ENCODE measurements around the gene RANBP10. TPM values are rescaled to one million over a fixed set of nuclear protein-coding genes. Genes with fewer than 3 reads are reported as not detected.

RANBP10 gene
- total RNA-seq, 3 donors from 2014 or later (not counting 1 experiment from before 2014, with no cell fraction given), result 20.9 to 25.8 (median 24.5) TPM

DNA sequence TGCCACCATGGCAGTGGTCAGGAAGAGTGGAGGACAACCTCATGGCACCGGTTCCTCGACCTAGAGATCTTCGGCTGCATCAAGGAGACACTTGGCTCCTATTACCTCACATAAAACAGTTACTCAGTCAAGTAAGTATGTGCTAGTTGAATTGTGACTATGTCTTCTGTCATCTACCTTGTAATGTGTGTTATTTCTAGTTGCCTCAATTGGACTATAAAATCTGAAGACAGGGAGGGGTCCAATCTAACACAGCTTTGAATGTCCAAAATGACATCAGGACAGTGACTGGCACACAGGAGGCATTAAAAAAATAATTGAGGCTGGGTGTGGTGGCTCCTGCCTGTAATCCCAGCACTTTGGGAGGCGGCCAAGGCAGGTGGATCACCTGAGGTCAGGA lies 122.6 kb downstream of the RANBP10 start:
- H3K4me1 Mint-ChIP-seq, result no peaks in the 10 kb centered on the region
- no peak for ATAC-seq
- H3K27me3 Mint-ChIP-seq (ENCODE audit: low read depth in 2 of 2), result no peaks in the 10 kb centered on the region
- Histone ChIP-seq H3K4me3 (ENCODE audit: low read length) (no peak overlapping the region), H3K36me3 (ENCODE audit: control insufficient read depth, insufficient read depth, low read length) (peaks cover 19% of the 10 kb centered on the region), H3K9me3 (ENCODE audit: control insufficient read depth, insufficient read depth, low read length) (no peaks in the 10 kb centered on the region), H3K27me3 (ENCODE audit: control insufficient read depth, insufficient read depth, low read length) (no peaks in the 10 kb centered on the region), H3K4me1 (ENCODE audit: control insufficient read depth, insufficient read depth, low read length) (peaks cover 3% of the 10 kb centered on the region), H3K27ac (ENCODE audit: low read length) (no peak overlapping the region)
- no peak overlapping the region for H3K27ac Mint-ChIP-seq
- intact Hi-C loops (cut with micrococcal nuclease), result no loop called here
- DNase-seq, result no peak
- TF ChIP-seq CTCF (IDR thresholded peaks at IDR 0.05), result no peak
- H3K36me3 Mint-ChIP-seq, result peaks cover 6% of the 10 kb centered on the region
- WGBS (ENCODE audit: insufficient coverage), result 100% methylated on average over 1 of the region's 4 CpGs
- H3K9me3 Mint-ChIP-seq, result no peaks in the 10 kb centered on the region
- H3K4me3 Mint-ChIP-seq, result no peak overlapping the region

GRCh38 chr16:67679935-67680897 lies 126.1 kb downstream of the RANBP10 start:
- DNase-seq (no peak), ATAC-seq (no peak)
- H3K27me3 Mint-ChIP-seq (ENCODE audit: low read depth in 2 of 2), result no peaks in the 10 kb centered on the region
- H3K4me3 ChIP-seq (ENCODE audit: low read length), result no peak overlapping the region
- no peaks in the 10 kb centered on the region for H3K9me3 ChIP-seq (ENCODE audit: control insufficient read depth, insufficient read depth, low read length)
- H3K36me3 Mint-ChIP-seq, result peaks cover 6% of the 10 kb centered on the region
- 95% methylated on average over 7 of the region's 10 CpGs for WGBS (ENCODE audit: insufficient coverage)
- no peak overlapping the region for H3K27ac Mint-ChIP-seq
- H3K9me3 Mint-ChIP-seq, result no peaks in the 10 kb centered on the region
- H3K4me1 ChIP-seq (ENCODE audit: control insufficient read depth, insufficient read depth, low read length), result no peaks in the 10 kb centered on the region
- no peaks in the 10 kb centered on the region for H3K4me1 Mint-ChIP-seq
- intact Hi-C loops (cut with micrococcal nuclease), result no loop called here
- no peak for TF ChIP-seq CTCF (IDR thresholded peaks at IDR 0.05)
- H3K36me3 ChIP-seq (ENCODE audit: control insufficient read depth, insufficient read depth, low read length), result peaks cover 18% of the 10 kb centered on the region
- H3K4me3 Mint-ChIP-seq, result no peak overlapping the region
- H3K27me3 ChIP-seq (ENCODE audit: control insufficient read depth, insufficient read depth, low read length), result no peaks in the 10 kb centered on the region
- H3K27ac ChIP-seq (ENCODE audit: low read length), result no peak overlapping the region

GRCh38 chr16:67678354-67679023 lies 127.9 kb downstream of the RANBP10 start:
- DNase-seq (no peak), ATAC-seq (no peak)
- H3K4me1 ChIP-seq (ENCODE audit: control insufficient read depth, insufficient read depth, low read length), result no peaks in the 10 kb centered on the region
- no peaks in the 10 kb centered on the region for H3K27me3 ChIP-seq (ENCODE audit: control insufficient read depth, insufficient read depth, low read length)
- intact Hi-C loops (cut with micrococcal nuclease), result no loop called here
- no peaks in the 10 kb centered on the region for H3K4me1 Mint-ChIP-seq
- no peaks in the 10 kb centered on the region for H3K27me3 Mint-ChIP-seq (ENCODE audit: low read depth in 2 of 2)
- H3K36me3 Mint-ChIP-seq, result peaks cover 3% of the 10 kb centered on the region
- H3K4me3 ChIP-seq (ENCODE audit: low read length), result no peak overlapping the region
- 95% methylated on average over 12 of the region's 12 CpGs for WGBS (ENCODE audit: insufficient coverage)
- peaks cover 8% of the 10 kb centered on the region for H3K36me3 ChIP-seq (ENCODE audit: control insufficient read depth, insufficient read depth, low read length)
- H3K9me3 Mint-ChIP-seq, result no peaks in the 10 kb centered on the region
- H3K4me3 Mint-ChIP-seq, result no peak overlapping the region
- TF ChIP-seq CTCF (IDR thresholded peaks at IDR 0.05), result no peak
- H3K27ac Mint-ChIP-seq, result no peak overlapping the region
- no peak overlapping the region for H3K27ac ChIP-seq (ENCODE audit: low read length)
- H3K9me3 ChIP-seq (ENCODE audit: control insufficient read depth, insufficient read depth, low read length), result no peaks in the 10 kb centered on the region
